AG04450 (cell line): Measurements from ENCODE around the gene TTC39A. TPM values are rescaled to one million over a fixed set of nuclear protein-coding genes. Genes with fewer than 3 reads are reported as not detected.

Experiments
- CTCF ChIA-PET: fragments of 300-600, 350-600 bp; formaldehyde crosslinking; extraction: SDS; loops from one replicate; lab custom pipeline; 2022; ENCODE audit warnings: antibody characterized with exemption, inconsistent platforms; lab: Charles Lee
- POLR2A ChIA-PET: fragments of 350-600 bp; formaldehyde crosslinking; extraction: SDS; loops from one replicate; lab custom pipeline; 2021; ENCODE audit warnings: antibody characterized with exemption, inconsistent platforms; lab: Yijun Ruan, JAX
- DNase-seq: peaks from one replicate; pipeline ENCODE4 v3.0.0-alpha.2; 2011; ENCODE audit warnings: low read depth, low spot score
- H3K27ac ChIP-seq: one replicate; pipeline ENCODE4 v1.5.1; 2012; ENCODE audit warnings: low read depth, low read length, control low read depth
- H3K27me3 ChIP-seq: one replicate; pipeline ENCODE4 v1.6.0; 2012; ENCODE audit warnings: low read length; ENCODE audit not compliant: control insufficient read depth, insufficient read depth
- H3K4me3 ChIP-seq: 2 replicates; pipeline ENCODE4 v1.5.1; 2011; ENCODE audit warnings: mild to moderate bottlenecking, low read depth, low read length, control low read depth
- H3K9me3 ChIP-seq: 2 replicates; pipeline ENCODE4 v1.5.1; 2012; ENCODE audit warnings: low read length; ENCODE audit not compliant: control insufficient read depth, insufficient read depth
- polyA plus RNA-seq: library from polyadenylated mRNA; depleted of rRNA; stranded (reverse); fragments of >200 nt; gene quantifications from 2 replicates; pipeline ENCODE4 v1.2.3, GENCODE V29; 2011
- TF ChIP-seq, protein P1 (sequence below): IDR thresholded peaks from 2 replicates; pipeline ENCODE4 v1.5.1; 2011; ENCODE audit warnings: low read depth, low read length, control low read depth, inconsistent platforms

TTC39A gene
- polyA plus RNA-seq, 1 experiment = 0.21 TPM

DNA sequence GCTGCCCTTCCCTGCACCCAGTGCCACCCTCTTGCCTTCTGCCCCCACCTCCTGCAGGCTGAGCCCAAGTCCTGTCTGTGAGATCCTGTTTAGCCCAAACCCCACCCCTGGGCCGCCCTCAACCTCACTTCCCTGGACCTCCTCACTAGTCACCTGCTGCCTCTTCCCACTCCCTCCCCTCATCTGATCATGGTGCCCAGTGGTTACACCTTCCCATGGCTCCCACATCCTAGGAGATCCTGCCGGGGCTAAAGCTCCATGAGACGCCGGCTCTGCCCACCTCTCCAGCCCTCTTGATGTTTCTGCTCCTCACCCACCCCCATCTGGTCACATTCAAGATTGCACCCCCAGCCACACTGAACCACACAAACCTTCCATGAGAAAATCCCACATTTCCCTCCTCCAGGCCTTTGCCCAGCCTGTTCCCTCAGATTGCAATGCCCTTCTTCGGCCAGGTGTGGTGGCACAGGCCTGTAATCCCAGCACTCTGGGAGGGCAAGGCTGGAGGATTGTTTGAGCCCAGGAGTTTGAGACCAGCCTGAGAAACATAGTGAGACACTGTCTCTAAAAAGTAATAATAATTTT, 17.0 kb downstream of the TTC39A start:
- H3K27me3 ChIP-seq = no peaks in the 10 kb centered on the region
- ChIA-PET POLR2A (no interaction called here), CTCF (interaction anchor here (1.0 to 2.1 kb wide), 2 partner anchors 17 to 221 kb away, joined by 3 to 16 read pairs; no protein-coding TSS in a partner anchor)
- DNase-seq = no peak
- no peak overlapping the region for H3K27ac ChIP-seq
- TF ChIP-seq, protein P1, sequence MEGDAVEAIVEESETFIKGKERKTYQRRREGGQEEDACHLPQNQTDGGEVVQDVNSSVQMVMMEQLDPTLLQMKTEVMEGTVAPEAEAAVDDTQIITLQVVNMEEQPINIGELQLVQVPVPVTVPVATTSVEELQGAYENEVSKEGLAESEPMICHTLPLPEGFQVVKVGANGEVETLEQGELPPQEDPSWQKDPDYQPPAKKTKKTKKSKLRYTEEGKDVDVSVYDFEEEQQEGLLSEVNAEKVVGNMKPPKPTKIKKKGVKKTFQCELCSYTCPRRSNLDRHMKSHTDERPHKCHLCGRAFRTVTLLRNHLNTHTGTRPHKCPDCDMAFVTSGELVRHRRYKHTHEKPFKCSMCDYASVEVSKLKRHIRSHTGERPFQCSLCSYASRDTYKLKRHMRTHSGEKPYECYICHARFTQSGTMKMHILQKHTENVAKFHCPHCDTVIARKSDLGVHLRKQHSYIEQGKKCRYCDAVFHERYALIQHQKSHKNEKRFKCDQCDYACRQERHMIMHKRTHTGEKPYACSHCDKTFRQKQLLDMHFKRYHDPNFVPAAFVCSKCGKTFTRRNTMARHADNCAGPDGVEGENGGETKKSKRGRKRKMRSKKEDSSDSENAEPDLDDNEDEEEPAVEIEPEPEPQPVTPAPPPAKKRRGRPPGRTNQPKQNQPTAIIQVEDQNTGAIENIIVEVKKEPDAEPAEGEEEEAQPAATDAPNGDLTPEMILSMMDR = peak; percentile 16; the same call in 1 of the 2 replicates
- H3K9me3 ChIP-seq = no peaks in the 10 kb centered on the region
- no peak overlapping the region for H3K4me3 ChIP-seq

DNA sequence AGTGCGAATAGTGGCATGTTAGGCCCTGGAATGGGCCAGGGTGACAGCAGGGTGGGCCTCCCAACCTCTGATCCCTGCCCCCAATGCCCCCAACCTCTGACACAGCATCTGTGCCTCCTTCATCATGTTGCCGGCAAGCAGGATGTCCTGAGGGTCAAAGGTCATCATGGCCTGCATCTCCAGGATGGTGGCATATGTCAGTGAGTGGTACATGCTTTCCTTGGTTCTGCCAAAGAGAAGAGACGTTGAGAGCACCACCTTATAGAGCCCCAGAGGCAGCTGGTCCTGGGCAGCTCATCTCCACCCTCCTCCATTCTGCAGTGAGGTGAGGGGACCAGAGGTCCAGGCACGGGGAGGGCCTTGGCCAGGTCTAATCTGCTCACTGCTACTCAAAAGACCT, 17.6 kb downstream of the TTC39A start:
- no peak for DNase-seq
- POLR2A ChIA-PET = no interaction called here
- H3K4me3 ChIP-seq = no peak overlapping the region
- no peak overlapping the region for H3K27ac ChIP-seq
- CTCF ChIA-PET = interaction anchor here (2.1 kb wide), 1 partner anchor 16 kb away, joined by 16 read pairs; no protein-coding TSS in a partner anchor
- TF ChIP-seq, protein P1 = no peak
- no peaks in the 10 kb centered on the region for H3K9me3 ChIP-seq
- no peaks in the 10 kb centered on the region for H3K27me3 ChIP-seq

- H3K4me3 ChIP-seq = no peak overlapping the region
- POLR2A ChIA-PET = no interaction called here
- H3K27me3 ChIP-seq = no peaks in the 10 kb centered on the region
- TF ChIP-seq, protein P1 = no peak
- CTCF ChIA-PET = interaction anchor here (2.1 kb wide), 1 partner anchor 15 kb away, joined by 16 read pairs; no protein-coding TSS in a partner anchor
- no peak overlapping the region for H3K27ac ChIP-seq
- DNase-seq = no peak
- no peaks in the 10 kb centered on the region for H3K9me3 ChIP-seq
These were observed 18.5 kb downstream of the TTC39A start for GRCh38 chr1:51311826-51312225.

DNA sequence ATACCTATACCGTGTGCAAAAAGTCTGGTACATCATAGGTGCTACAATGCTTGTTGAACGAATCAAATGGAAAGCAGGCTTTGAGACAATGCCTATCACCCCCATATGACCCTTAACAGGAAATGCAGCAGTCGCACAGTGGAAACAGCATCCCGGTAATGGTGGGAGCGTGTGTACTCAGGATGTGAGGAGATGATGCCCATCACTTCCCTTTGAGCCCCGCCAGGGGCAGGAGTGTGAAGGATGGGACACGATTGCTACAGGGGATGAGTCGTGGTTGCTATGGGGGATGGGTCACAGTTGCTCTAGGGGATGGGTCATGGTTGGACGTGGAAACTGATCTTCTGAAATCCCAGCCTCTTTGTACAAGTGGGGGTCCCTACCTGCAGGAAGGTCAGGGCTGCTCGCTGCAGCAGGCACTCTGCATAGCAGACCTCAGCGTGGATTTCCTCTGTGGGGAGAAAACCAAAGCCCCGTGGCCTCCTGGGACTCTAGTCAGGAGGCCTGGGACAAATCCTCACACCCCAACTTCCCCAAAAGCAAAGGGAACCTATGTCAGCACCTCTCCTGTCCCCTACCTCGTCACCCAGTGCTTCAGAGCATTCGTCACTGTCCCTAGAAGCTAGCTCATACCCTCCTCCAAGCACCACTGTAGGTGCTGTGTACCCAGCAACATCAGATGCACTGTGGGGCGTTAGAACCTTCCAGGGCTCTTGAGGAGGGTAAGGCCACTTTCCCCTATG, 19.3 kb downstream of the TTC39A start:
- no peak overlapping the region for H3K4me3 ChIP-seq
- no peak for DNase-seq
- no peaks in the 10 kb centered on the region for H3K9me3 ChIP-seq
- ChIA-PET CTCF (no interaction called here), POLR2A (no interaction called here)
- TF ChIP-seq, protein P1 = no peak
- no peaks in the 10 kb centered on the region for H3K27me3 ChIP-seq
- no peak overlapping the region for H3K27ac ChIP-seq

DNA sequence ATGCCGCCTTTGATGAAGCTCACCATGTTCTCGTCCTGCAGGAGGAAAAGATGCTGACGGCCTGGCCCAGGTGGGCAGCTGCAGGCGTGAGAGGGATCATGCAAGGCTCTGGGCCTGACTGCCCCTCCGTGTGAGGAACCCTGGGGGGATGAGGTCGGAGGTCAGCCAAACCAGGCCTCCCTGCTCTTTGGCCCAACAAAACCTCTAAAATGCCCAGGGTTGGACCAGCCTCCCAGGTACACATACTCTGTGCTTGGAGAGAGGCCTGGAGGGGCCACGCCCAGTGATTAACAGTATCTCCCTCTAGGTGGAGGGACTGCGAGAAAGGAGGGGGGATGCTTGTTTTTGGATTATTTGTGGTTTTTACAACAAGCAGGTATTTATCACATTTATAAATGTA, 21.1 kb downstream of the TTC39A start:
- no peak for DNase-seq
- TF ChIP-seq, protein P1 = no peak
- ChIA-PET CTCF (interaction anchor here (0.9 to 5.4 kb wide), 2 partner anchors 13 kb away, joined by 5 to 33 read pairs; no protein-coding TSS in a partner anchor), POLR2A (no interaction called here)
- H3K9me3 ChIP-seq = no peaks in the 10 kb centered on the region
- H3K27ac ChIP-seq = no peak overlapping the region
- no peak overlapping the region for H3K4me3 ChIP-seq
- no peaks in the 10 kb centered on the region for H3K27me3 ChIP-seq
